NCI-H1417 treated with DMSO at 0.1 percent for 48 hours (cell line): Measurements from ENCODE around the gene UBA7.
"Not testable (repeated sequence)": the region's sequence is repeated elsewhere in the genome, so short reads cannot be mapped to it uniquely, and the experiment has no call there.

Experiments used
- DNase-seq: peaks from one replicate; lab custom pipeline; 2025; lab: John Stamatoyannopoulos, UW

Gene UBA7, protein sequence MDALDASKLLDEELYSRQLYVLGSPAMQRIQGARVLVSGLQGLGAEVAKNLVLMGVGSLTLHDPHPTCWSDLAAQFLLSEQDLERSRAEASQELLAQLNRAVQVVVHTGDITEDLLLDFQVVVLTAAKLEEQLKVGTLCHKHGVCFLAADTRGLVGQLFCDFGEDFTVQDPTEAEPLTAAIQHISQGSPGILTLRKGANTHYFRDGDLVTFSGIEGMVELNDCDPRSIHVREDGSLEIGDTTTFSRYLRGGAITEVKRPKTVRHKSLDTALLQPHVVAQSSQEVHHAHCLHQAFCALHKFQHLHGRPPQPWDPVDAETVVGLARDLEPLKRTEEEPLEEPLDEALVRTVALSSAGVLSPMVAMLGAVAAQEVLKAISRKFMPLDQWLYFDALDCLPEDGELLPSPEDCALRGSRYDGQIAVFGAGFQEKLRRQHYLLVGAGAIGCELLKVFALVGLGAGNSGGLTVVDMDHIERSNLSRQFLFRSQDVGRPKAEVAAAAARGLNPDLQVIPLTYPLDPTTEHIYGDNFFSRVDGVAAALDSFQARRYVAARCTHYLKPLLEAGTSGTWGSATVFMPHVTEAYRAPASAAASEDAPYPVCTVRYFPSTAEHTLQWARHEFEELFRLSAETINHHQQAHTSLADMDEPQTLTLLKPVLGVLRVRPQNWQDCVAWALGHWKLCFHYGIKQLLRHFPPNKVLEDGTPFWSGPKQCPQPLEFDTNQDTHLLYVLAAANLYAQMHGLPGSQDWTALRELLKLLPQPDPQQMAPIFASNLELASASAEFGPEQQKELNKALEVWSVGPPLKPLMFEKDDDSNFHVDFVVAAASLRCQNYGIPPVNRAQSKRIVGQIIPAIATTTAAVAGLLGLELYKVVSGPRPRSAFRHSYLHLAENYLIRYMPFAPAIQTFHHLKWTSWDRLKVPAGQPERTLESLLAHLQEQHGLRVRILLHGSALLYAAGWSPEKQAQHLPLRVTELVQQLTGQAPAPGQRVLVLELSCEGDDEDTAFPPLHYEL

DNA sequence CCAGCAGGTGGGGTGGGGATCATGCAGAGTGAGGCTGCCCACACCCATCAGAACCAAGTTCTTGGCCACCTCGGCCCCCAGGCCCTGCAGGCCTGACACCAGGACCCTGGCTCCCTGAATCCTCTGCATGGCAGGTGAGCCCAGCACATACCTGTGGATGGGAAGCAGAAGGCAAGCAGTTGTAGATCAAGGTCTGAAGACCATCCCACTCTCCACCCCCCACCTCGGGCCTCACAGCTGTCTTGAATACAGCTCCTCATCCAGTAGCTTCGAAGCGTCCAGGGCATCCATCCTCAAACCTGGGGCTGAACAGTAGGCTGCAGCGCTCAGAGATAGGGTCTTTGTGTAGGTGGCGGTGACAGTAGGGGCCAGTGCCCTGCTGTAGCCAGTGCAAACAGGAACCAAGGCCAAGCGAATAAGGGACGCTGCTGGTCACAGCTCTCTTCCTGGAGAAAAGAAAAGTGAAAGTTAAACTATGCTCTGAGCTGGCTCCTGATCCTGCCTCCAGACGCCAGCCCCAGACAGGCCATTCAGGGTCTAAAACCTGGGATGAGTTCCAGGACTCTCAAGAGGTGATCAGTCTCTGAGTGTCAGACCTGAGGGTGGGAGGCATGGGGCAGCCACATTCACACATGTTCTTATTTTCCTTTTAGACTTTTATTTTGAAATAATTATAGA lies at the start of gene UBA7:
UBA7 (minus strand) TSS at position 457 of the 678 bp plus-strand sequence; CDS start at position 291, 166 bp downstream.
- no peak for DNase-seq

DNA sequence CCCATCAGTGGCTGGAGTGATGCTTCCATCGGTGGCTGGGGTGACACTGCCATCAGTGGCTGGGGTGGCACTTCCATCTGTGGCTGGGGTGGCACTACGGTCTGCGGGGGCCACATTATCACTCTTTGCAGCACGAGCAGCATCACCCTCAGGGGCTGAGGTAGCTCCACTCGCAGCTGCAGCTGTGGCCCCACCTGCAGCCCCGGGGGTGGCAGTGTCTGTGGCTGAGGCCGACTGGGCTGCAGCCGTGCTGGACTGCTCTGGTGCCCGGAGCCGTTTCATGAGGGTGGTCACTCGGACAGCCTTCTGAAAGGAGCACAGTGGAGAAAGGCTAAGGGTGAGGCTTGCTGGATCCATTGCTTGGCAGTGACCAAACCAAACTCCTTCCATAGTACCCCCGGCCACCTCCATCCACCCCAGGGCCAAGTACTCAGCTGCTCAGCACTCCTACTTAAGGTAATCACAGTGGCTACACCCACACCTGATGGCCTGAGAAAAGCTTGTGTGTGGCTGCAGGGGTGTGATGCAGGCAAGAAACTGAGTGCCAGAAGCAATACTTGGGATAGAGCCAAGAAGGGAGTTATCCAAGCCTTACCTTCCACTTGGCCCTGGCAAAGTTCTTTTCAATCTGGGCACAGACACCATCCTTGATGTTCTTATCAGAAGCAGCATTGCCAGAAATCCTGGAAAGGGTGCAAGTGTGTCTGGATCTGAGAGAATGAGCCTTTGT lies 46.0 kb upstream of the UBA7 start:
- no peak for DNase-seq

DNA sequence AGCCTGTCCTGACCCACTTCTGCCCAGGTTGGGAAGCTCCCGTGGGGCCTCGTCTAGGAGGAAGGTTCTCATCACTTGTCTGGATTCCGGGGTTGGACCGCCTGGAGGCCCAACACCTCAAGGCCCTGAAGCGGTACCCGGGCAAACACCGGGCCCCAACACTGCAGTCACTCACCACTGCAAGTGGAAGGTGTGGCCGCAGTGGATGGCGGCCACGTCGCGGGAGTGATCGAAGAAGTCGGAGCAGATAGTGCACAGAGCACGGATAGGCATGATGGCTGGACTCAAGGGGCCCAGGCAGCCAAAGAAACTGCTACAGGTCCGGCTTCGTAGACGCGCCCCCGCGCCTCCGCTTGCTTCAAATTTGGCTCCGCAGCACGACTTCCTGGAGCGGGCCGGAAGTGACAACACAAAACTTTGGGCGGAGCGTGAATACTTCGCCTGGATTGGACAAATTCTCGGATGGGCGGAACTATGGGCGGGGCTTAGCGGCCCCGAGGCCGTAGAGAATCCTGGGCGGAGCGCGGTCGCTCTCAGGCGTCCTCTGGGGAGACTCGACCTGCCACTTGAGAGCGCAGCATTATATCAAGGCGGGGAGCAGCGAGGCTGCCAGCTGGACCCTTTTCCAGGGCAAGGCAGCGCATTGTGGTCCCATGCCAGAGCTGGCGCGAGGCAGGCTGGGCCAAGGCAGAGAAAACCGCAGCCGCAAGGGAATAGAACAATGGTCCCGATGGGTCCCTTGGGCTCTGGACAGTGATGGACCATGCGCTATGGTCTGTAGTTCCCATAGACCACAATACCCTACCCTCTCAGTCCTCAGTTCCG lies 42.6 kb upstream of the UBA7 start, which contains the start of gene TRAIP:
TRAIP (minus strand) TSS at position 384 of the 825 bp plus-strand sequence; CDS start at position 273, 111 bp downstream.
- peak; percentile 70 for DNase-seq

DNA sequence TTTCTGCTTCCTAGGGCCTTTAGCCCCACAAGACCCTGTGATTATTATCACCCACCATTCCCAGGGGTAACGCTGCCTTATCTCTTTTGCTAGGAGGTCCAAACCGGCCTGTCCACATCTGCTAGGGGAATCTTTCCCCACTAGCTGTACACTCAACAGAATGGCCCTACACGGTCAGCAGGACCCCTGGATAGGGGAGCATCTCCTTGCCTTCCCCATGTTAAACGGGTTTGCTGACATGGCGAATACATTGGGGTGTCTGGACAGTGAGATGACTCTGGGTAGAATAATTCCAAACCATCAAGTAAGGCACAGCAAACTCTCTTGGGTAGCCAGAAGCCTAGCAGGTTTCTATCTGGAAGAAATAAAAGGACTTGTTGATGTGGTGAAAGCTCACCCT lies 41.9 kb upstream of the UBA7 start:
- no peak for DNase-seq

DNA sequence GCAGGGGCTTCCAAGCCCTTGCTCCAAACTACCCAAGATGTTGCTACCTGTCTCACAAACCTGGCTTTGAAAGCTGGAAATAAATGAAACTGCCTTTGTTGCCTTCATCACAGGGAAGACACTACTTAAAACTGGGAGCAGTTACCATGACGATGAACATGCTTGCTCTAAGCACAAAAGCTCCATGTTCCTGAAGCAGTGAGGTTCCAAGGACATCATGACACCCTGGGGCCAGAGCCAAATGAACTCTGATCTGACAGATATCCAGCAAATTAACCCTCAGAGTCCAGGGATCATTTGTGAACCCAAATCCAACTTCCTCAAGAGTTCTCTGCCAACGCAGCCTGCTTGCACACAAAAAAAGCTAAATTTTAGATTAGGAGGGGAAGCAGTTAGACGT lies 31.9 kb upstream of the UBA7 start:
- DNase-seq: no peak

DNA sequence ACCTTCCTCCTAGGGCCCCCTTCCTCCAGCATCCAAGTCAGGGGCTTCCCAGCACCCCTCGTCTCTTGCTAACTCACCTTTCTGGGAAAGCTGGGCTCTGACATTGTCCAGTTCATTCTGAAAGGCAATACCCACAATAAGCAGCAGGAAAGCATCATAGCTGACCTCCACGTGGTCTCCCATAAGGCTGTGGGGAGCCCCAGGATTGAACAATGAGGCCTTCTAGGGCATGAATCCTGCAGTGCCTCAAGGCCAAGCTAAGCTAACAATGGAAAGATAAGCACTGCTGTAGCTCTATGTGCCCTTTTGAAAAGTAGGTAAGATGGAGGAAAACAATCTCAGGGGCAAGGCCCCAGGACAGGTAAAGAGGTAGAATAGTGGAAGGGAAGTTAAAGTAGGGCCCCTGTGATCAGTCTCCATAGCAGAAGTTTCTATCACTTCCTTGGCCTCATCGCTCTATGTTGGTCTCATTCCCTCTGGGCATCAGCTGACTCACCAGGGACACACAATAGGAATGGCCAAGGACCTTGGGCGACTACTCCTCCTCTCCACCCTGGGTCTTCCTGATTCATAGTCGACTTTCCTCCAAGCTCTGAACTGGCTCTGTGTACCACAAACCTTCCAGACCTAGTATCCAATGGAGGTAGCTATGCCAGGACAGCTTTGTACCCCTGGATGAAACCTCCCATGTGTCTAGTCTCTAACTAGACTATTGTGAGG lies 30.9 kb upstream of the UBA7 start:
- no peak for DNase-seq

DNA sequence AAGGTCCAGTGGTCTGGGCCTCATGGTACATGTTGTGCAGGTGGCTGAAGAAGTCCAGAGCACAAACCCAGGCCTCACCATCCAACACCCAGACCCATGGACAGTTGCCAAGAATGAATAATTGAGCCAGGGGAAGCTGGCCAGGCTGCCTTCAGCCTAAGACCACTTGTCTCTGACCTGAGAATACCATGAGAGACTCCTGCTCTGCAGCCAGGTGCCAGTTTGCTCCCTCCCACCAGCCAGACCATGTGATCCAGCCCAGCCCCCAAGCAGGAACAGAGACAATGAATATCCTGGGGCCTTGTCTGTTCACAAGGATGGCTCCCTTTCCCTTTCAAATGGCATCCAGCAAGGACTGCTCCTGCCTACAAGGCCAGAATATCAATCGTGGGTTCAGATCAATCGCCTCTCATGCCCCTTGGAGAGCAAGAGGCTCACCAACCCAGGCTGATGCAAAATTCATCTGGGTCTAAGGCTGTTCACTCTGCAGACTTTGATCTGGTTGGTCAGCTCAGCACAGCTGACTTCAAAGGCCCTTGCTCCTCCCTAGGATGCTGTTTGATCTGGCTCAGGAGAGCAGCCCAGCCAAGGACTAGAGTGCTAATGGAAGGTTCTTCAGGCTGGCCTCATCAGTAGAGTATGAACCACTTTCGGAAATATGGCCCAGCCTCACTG lies 29.2 kb upstream of the UBA7 start:
- no peak for DNase-seq

DNA sequence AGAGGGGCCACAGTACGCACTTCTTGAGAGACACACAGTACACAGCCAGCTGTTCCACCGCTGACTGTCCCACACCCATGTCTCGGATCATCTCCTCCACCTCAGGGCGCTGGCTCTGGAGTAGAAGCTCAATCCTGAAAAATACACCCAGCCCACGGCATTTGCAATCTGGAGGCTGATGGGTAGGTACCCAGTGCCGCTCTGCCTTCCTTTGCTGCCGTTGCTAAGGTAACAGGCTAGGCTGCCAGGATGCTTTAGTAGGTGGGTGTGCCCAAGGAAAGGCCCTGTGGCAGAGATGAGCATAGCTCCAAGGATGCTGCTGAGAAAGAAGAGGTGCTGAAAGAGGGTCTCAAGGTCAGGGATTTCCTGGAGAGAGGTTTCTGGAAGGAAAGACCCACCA lies 28.1 kb upstream of the UBA7 start:
- DNase-seq: no peak

DNA sequence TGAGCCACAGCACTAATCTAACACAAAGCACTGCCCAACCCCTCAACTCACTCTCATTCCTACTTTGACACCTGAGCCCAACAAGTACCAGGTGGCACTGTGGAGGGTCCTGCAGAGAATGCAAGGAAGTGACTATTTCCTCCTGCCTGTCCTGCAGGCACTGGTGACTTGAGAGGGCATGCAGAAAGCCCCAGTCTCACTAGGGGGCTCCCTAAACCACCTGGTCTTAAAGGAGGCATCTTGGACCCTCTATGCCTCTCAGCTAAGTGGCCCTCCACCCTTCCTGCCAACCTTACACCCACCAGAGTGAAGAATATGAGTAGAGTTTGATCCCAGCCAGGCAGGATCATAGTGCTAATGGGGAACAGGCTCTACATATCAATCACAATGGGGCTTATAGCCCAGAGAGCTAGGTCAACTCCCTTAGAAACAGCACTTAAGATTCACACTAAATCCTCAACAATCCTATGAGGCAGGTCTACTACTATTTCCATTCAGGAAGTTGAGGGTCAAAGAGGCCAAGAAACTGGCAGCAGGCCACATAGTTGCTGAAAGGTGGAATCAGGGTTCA lies 27.5 kb upstream of the UBA7 start:
- no peak for DNase-seq

DNA sequence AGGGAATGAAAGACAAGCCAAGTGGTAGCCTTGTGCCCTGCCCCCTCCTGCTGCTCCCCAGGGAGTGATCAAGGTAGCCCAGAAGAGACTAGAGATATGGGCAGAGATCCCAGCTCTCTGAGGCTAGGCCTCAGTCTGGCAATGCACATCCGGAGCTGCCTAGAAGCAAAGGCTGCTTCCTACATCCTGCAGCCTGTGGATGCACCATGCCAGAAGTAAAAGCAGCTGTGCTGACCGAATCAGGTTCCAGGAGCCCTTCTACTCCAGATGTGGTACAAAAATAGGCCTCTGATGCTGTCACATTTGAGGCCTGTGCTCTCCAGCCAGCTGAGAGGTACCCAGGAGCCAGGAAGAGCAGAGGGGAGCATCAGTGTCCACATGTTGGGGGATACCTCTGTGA lies 26.6 kb upstream of the UBA7 start:
- DNase-seq: no peak

DNA sequence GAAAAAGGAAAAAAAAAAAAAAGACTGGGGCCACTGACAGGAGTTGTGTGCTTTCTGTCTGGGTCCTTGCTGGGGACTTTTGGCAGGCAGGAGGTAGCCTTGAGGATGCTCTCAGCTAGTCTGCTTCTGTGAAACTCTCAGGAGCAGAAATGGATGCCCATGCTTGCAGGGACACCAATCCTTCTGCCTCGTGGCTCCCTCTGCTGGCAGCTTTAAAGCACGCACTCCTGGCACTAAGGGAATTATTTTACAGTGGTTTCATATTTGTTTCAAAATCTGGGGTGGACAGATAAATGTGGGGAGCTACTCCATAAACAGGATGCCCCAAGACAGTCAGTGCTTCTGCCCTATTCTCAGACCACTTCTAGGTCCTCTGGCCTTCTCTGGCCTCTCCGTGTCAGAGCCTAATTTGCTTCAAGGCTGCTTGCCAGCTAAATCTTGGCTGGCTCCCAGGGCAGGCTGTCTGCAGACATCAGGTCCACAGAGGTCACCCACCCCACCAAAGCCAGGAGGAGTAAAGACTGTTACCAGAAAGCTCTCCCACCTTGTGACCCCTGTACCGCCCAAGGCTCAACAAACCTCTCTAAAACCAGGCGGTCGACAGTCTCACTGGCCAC lies 25.5 kb upstream of the UBA7 start:
- no peak for DNase-seq

DNA sequence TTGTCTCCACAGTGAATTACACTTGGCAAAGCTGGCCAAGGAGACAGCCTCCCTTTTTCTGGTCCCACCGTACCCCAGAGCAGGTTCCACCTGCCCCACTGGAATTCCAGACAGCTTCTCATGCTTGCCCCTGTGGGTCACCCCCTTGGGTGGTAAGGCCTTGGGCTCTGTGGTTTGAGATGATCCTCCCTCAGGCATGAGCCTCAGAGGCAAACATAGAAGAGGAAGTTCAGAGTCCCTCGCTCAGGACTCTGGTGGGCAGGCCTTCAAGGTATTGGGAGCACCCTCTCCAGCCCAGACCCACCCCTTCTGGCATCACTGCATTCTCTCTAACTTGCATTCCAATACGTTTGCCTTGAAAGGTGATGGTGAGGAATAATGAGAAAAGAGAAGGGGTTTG lies 17.6 kb upstream of the UBA7 start:
- no peak for DNase-seq

DNA sequence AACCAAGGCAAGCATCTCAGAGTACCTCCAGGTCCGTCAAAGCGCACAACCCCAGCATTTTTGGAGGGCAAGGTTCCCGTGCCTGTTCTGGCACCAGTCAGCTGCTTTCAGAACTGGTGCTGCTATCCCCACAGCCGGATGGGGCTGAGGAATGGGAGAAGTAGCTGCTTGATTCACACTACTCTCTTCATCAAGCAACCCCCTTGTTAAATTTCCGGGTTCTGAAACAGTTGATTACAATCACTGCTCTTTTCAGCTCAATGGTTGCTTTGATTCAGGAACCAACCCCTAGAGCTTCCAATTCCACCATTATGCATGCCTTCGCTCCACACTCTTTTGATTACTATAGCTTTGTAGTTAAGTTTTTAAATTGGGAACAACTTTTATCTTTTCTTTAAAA lies 12.3 kb upstream of the UBA7 start:
- no peak for DNase-seq

DNA sequence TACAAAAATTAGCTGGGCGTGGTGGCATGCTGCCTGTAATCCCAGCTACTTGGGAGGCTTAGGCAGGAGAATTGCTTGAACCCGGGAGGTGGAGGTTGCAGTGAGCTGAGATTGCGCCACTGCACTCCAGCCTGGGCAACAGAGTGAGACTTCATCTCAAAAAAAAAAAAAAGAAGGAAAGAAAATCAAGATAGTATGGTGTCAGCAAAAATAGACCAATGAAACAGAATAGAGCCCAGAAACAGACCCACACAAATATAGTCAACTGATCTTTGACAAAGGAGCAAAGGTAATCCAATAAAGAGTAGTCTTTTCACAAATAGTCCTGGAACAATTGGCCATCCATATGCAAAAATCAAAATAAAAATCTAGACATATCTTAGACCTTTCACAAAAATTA lies 9.4 kb upstream of the UBA7 start:
- not testable (repeated sequence) for DNase-seq

DNA sequence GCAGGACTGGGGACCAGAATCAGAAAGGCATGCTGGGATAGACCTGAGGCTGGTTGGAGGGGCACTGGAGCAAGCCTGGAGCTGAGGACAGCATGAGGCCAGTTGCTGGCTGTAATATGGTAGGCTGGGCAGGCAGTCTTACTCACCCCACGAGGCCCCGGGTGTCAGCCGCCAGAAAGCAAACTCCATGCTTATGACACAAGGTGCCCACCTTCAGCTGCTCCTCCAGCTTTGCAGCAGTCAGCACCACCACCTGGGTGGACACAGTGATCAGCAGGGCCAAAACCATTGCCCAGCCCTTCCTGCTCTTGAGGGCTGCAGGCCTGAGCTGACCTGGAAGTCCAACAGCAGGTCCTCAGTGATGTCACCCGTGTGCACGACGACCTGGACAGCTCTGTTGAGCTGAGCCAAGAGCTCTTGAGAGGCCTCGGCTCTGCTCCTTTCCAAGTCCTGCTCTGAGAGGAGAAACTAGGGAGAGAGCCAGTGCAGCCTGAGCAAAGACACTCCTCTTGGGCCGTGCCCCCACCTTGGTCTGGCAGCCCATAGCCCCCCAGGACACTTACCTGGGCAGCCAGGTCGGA lies 747 bp downstream of the UBA7 start:
- no peak for DNase-seq

DNA sequence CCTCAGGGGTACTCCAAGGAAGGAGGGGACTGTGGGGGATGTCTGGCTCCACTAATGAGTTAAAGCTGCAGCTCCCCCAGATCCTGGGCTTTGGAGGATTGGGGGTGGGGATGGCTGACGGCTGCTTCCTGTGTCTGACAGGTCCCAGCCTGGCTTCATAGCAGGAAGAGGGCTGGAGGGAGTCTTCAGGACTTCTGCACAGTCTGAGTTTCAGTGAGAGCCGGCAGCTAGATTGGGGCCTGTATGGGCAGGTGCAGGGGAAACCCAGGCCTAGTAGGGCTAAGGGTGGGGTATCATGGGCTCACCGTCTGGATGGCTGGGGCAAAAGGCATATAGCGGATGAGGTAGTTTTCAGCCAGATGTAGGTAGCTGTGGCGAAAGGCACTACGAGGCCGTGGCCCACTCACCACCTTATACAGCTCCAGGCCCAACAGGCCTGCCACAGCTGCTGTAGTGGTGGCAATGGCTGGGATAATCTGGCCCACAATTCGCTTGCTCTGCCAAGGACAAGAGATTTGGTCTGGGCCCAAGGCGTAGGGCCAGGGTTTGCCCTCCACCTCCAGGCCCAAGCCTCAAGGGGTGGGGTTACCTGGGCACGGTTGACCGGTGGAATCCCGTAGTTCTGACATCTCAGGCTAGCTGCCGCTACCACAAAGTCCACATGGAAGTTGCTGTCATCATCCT lies 6.2 kb downstream of the UBA7 start:
- DNase-seq: no peak

DNA sequence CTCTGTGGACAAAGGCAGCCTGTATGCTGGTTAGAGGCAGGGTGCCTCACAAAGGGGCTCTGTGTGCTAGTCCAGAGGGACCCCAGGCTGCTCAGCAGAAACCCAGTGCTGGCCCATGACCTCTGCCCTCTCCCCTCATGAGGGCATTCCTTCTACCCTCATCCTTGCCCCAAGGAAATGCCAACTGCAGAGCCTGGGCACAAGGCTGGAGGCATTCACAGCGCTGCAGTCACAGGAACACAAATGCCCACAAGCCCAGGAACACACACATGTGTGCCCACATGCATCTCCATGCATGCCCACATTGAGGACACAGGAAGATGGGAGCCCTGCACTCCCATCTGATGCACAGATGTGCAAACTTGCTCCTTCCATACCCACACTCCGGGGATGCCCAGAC lies 6.9 kb downstream of the UBA7 start:
- DNase-seq: no peak
